Endometrial microvascular endothelial cells (primary cell): Measurements from ENCODE around the gene ALAS2. TPM values are rescaled to one million over a fixed set of nuclear protein-coding genes. Genes with fewer than 3 reads are reported as not detected.
"Not testable (repeated sequence)": the region's sequence is repeated elsewhere in the genome, so short reads cannot be mapped to it uniquely, and the experiment has no call there.

Experiments used
- in situ Hi-C: cut with HindIII; loops from 2 replicates; pipeline ENCODE4 v1.10.0; 2017; ENCODE audit warnings: low sequenced_read_pairs, low pct_unique_long_range_greater_than_20kb; ENCODE audit errors: inconsistent ontology term
- total RNA-seq: library from RNA; depleted of rRNA; stranded (reverse); fragments of >200 nt; gene quantifications from one replicate; pipeline ENCODE4 v1.2.3, GENCODE V29; 2015; ENCODE audit errors: inconsistent ontology term

ALAS2 gene
- not detected for total RNA-seq

- in situ Hi-C loops = no loop called here
Observed at GRCh38 chrX:55030271-55031205, at the start of gene ALAS2. Gene ALAS2, minus strand, starts transcription at chrX:55030977. Its CDS starts 4,977 bp downstream, at chrX:55026000.

GRCh38 chrX:55074851-55075467, 44.2 kb upstream of the ALAS2 start, which contains the start of gene PAGE2B:
Gene PAGE2B, plus strand, starts transcription at chrX:55075030. Its CDS starts 1,012 bp downstream, at chrX:55076042.
- in situ Hi-C loops = no loop called here

GRCh38 chrX:55072286-55072685, 41.5 kb upstream of the ALAS2 start:
- in situ Hi-C loops = no loop called here

GRCh38 chrX:55067180-55067579, 36.4 kb upstream of the ALAS2 start:
- in situ Hi-C loops = not testable (repeated sequence)

- in situ Hi-C loops = no loop called here
Observed at GRCh38 chrX:55057675-55058249, 27.0 kb upstream of the ALAS2 start.

GRCh38 chrX:55056820-55057674, 26.3 kb upstream of the ALAS2 start:
- in situ Hi-C loops = no loop called here

- in situ Hi-C loops = not testable (repeated sequence)
Observed at GRCh38 chrX:55050599-55050998, 19.8 kb upstream of the ALAS2 start.

GRCh38 chrX:55041514-55041913, 10.7 kb upstream of the ALAS2 start:
- in situ Hi-C loops = no loop called here

- in situ Hi-C loops = no loop called here
Observed at GRCh38 chrX:55039471-55039870, 8.7 kb upstream of the ALAS2 start.

- in situ Hi-C loops = no loop called here
Observed at GRCh38 chrX:55033429-55033828, 2.7 kb upstream of the ALAS2 start.

- in situ Hi-C loops = no loop called here
Observed at GRCh38 chrX:55029291-55029690, 1.5 kb downstream of the ALAS2 start.

GRCh38 chrX:55028611-55029010, 2.2 kb downstream of the ALAS2 start:
- in situ Hi-C loops = no loop called here

- in situ Hi-C loops = no loop called here
Observed at GRCh38 chrX:55028040-55028439, 2.7 kb downstream of the ALAS2 start.

- in situ Hi-C loops = no loop called here
Observed at GRCh38 chrX:55026840-55027239, 3.9 kb downstream of the ALAS2 start.

- in situ Hi-C loops = no loop called here
Observed at GRCh38 chrX:55026143-55026542, 4.6 kb downstream of the ALAS2 start.

GRCh38 chrX:55014897-55015299, 15.9 kb downstream of the ALAS2 start:
- in situ Hi-C loops = no loop called here

- in situ Hi-C loops = no loop called here
Observed at GRCh38 chrX:55011294-55011693, 19.5 kb downstream of the ALAS2 start.

- in situ Hi-C loops = no loop called here
Observed at GRCh38 chrX:55008571-55009358, 22.0 kb downstream of the ALAS2 start.
